IMR-90 (cell line): ENCODE results near the gene XRCC5. TPM values are rescaled to one million over a fixed set of nuclear protein-coding genes. Genes with fewer than 3 reads are reported as not detected.

Experiments
- ATAC-seq: fragments of 200-7000 bp; cut with Tn5 transposase; 2 replicates; pipeline ENCODE4 v1.9.1; 2020; ENCODE audit warnings: low read depth, mild to moderate bottlenecking, moderate library complexity
- BruUV-seq: library from RNA; stranded (reverse); fragments of 400-500 nt; replicated peaks from 2 replicates; lab custom pipeline; 2021; lab: Mats Ljungman, UMichigan
- CTCF ChIA-PET: fragments of 300-600 bp; formaldehyde crosslinking; extraction: SDS; loops from one replicate; lab custom pipeline; 2021; ENCODE audit warnings: antibody characterized with exemption; lab: Yijun Ruan, JAX
- POLR2A ChIA-PET: fragments of 300-600 bp; sonication (Branson Sonifier 250); formaldehyde crosslinking; loops from one replicate; lab custom pipeline; 2022; ENCODE audit warnings: antibody characterized with exemption; ENCODE audit not compliant: unreplicated experiment; lab: Charles Lee
- DNase-seq: peaks from one replicate; pipeline ENCODE4 v3.0.0; 2013
- H2AFZ ChIP-seq: replicated peaks from 2 replicates; pipeline ENCODE3; 2013; ENCODE audit warnings: low read length, mild to moderate bottlenecking; ENCODE audit not compliant: poor library complexity
- H2AK5ac ChIP-seq: 2 replicates; pipeline ENCODE4 v1.6.1; 2013; ENCODE audit warnings: low read depth, low read length, inconsistent platforms
- H2AK9ac ChIP-seq: replicated peaks from 2 replicates; pipeline ENCODE3; 2013; ENCODE audit warnings: mild to moderate bottlenecking, low read depth, low read length, moderate library complexity; ENCODE audit not compliant: poor library complexity
- H2BK120ac ChIP-seq: 2 replicates; pipeline ENCODE4 v1.6.1; 2013; ENCODE audit warnings: low read depth, low read length, inconsistent platforms
- H2BK15ac ChIP-seq: 3 replicates; pipeline ENCODE4 v1.6.1; 2013; ENCODE audit warnings: low read depth, low read length, inconsistent platforms
- H2BK20ac ChIP-seq: 2 replicates; pipeline ENCODE4 v1.6.1; 2013; ENCODE audit warnings: low read depth, mild to moderate bottlenecking, inconsistent platforms, low read length, moderate library complexity
- H2BK5ac ChIP-seq: 2 replicates; pipeline ENCODE4 v1.6.1; 2013; ENCODE audit warnings: mild to moderate bottlenecking, low read depth, low read length, inconsistent platforms; ENCODE audit not compliant: poor library complexity, severe bottlenecking
- H3K14ac ChIP-seq: replicated peaks from 2 replicates; pipeline ENCODE4 v1.6.1; 2013; ENCODE audit warnings: low read depth, low read length, inconsistent platforms
- H3K18ac ChIP-seq: 2 replicates; pipeline ENCODE4 v1.6.1; 2013; ENCODE audit warnings: low read depth, low read length, control low read depth
- H3K23ac ChIP-seq: 2 replicates; pipeline ENCODE4 v1.6.1; 2013; ENCODE audit warnings: low read depth, low read length, inconsistent platforms
- H3K27ac ChIP-seq: 2 replicates; pipeline ENCODE4 v1.5.1; 2013; ENCODE audit warnings: mild to moderate bottlenecking, control low read depth, low read length; ENCODE audit not compliant: insufficient read depth
- H3K27me3 ChIP-seq: 2 replicates; pipeline ENCODE4 v1.6.1; 2013; ENCODE audit warnings: low read length; ENCODE audit not compliant: control insufficient read depth, insufficient read depth
- H3K36me3 ChIP-seq: 2 replicates; pipeline ENCODE4 v1.6.1; 2013; ENCODE audit warnings: low read length, mixed read lengths; ENCODE audit not compliant: control insufficient read depth, insufficient read depth
- H3K4ac ChIP-seq: 2 replicates; pipeline ENCODE4 v1.6.1; 2013; ENCODE audit warnings: low read depth, low read length, inconsistent platforms
- H3K4me1 ChIP-seq: 2 replicates; pipeline ENCODE4 v1.6.1; 2013; ENCODE audit warnings: low read length, mixed read lengths; ENCODE audit not compliant: control insufficient read depth, insufficient read depth
- H3K4me2 ChIP-seq: 2 replicates; pipeline ENCODE4 v1.6.1; 2013; ENCODE audit warnings: low read depth, mild to moderate bottlenecking, control low read depth, low read length, moderate library complexity
- H3K4me3 ChIP-seq: 2 replicates; pipeline ENCODE4 v1.5.1; 2013; ENCODE audit warnings: low read depth, mild to moderate bottlenecking, control low read depth, low read length, moderate library complexity; ENCODE audit not compliant: insufficient read depth
- H3K56ac ChIP-seq: 2 replicates; pipeline ENCODE4 v1.6.1; 2013; ENCODE audit warnings: low read length, inconsistent platforms; ENCODE audit not compliant: insufficient read depth; ENCODE audit errors: extremely low read depth
- H3K79me1 ChIP-seq, 2 experiments: 2 replicates each; pipeline ENCODE4 v1.6.1; 2013; ENCODE audit warnings: low read length in 2 of 2, inconsistent platforms in 1 of 2, low read depth in 1 of 2
- H3K9ac ChIP-seq: 2 replicates; pipeline ENCODE4 v1.6.1; 2013; ENCODE audit warnings: low read depth, low read length, control low read depth
- H3K9me1 ChIP-seq: 2 replicates; pipeline ENCODE4 v1.6.1; 2013; ENCODE audit warnings: low read length, inconsistent platforms; ENCODE audit not compliant: insufficient read depth
- H3K9me3 ChIP-seq: 2 replicates; pipeline ENCODE4 v1.6.1; 2013; ENCODE audit warnings: low read length; ENCODE audit not compliant: control insufficient read depth, insufficient read depth
- H4K20me1 ChIP-seq: 2 replicates; pipeline ENCODE4 v1.6.1; 2013; ENCODE audit warnings: low read length, inconsistent platforms; ENCODE audit not compliant: insufficient read depth
- H4K5ac ChIP-seq: 2 replicates; pipeline ENCODE4 v1.6.1; 2013; ENCODE audit warnings: mild to moderate bottlenecking, low read depth, low read length, control low read depth
- H4K8ac ChIP-seq, 2 experiments: 2 replicates each; pipeline ENCODE4 v1.6.1; 2013; ENCODE audit warnings: low read depth in 2 of 2, low read length in 2 of 2, control low read depth in 1 of 2, inconsistent platforms in 1 of 2
- H4K91ac ChIP-seq: 2 replicates; pipeline ENCODE4 v1.6.1; 2013; ENCODE audit warnings: low read depth, low read length, inconsistent platforms; ENCODE audit not compliant: insufficient read depth
- CEBPB ChIP-seq: IDR thresholded peaks from 2 replicates; pipeline ENCODE4 v1.6.1; 2012; ENCODE audit warnings: low read depth, low read length, improper control_type of control experiment
- ELK1 ChIP-seq: fragments of 150-350 bp; IDR thresholded peaks from 2 replicates; pipeline ENCODE4 v1.6.1; 2016; ENCODE audit warnings: low read depth, mild to moderate bottlenecking, low read length, moderate library complexity, borderline replicate concordance
- MAFK ChIP-seq: IDR thresholded peaks from 2 replicates; pipeline ENCODE4 v1.6.1; 2012; ENCODE audit warnings: low read depth, low read length, improper control_type of control experiment
- MAZ ChIP-seq: IDR thresholded peaks from 2 replicates; pipeline ENCODE4 v1.6.1; 2012; ENCODE audit warnings: low read depth, mild to moderate bottlenecking, low read length, improper control_type of control experiment, moderate library complexity, borderline replicate concordance
- NFE2L2 ChIP-seq: fragments of 150-350 bp; IDR thresholded peaks from 2 replicates; pipeline ENCODE4 v1.6.1; 2016; ENCODE audit warnings: low read depth, mild to moderate bottlenecking, low read length
- RCOR1 ChIP-seq: IDR thresholded peaks from 2 replicates; pipeline ENCODE4 v1.6.1; 2012; ENCODE audit warnings: mild to moderate bottlenecking, low read length, improper control_type of control experiment; ENCODE audit not compliant: insufficient replicate concordance
- USF2 ChIP-seq: fragments of 150-350 bp; IDR thresholded peaks from 2 replicates; pipeline ENCODE4 v1.6.1; 2017; ENCODE audit warnings: mild to moderate bottlenecking, antibody characterized with exemption, low read length, low read depth
- WGBS, 2 experiments: methylation state at CpG; one replicate each; pipeline versions ENCODE4 v1.1.5 to v1.1.7; 2013; ENCODE audit warnings: missing lambda C conversion rate in 2 of 2; ENCODE audit not compliant: insufficient read length in 1 of 2; ENCODE audit errors: extremely low coverage in 2 of 2; 5-methylcytosine and 5-hydroxymethylcytosine counted together
- dilution Hi-C: fragments of 300-500 bp; cut with HindIII; formaldehyde crosslinking; loops from one replicate; pipeline ENCODE4 v1.14.3; 2018; ENCODE audit warnings: low sequenced_read_pairs; ENCODE audit not compliant: unreplicated experiment
- in situ Hi-C: fragments of 300-500 bp; cut with MboI; formaldehyde crosslinking; loops from 3 replicates; pipeline ENCODE4 v1.14.3; 2019; ENCODE audit warnings: low sequenced_read_pairs, inconsistent platforms, mixed read lengths
- intact Hi-C: fragments of 100-400 bp; cut with micrococcal nuclease; formaldehyde crosslinking; loops from 2 replicates; pipeline ENCODE4 v1.10.0; 2022
- polyA plus RNA-seq, 3 experiments: library from polyadenylated mRNA; depleted of rRNA; stranded (reverse); fragments of >200 nt; gene quantifications; 2 replicates each; pipeline ENCODE4 v1.2.3, GENCODE V29; 2012; ENCODE audit warnings: low replicate concordance in 1 of 3
- total RNA-seq: library from RNA; depleted of rRNA; stranded (reverse); fragments of >200 nt; gene quantifications from 2 replicates; pipeline ENCODE4 v1.2.3, GENCODE V29; 2012

XRCC5 gene
- total and polyA plus RNA-seq, 2 of the 4 experiments (the other 2 are of a cell fraction): 144 to 509 TPM

DNA sequence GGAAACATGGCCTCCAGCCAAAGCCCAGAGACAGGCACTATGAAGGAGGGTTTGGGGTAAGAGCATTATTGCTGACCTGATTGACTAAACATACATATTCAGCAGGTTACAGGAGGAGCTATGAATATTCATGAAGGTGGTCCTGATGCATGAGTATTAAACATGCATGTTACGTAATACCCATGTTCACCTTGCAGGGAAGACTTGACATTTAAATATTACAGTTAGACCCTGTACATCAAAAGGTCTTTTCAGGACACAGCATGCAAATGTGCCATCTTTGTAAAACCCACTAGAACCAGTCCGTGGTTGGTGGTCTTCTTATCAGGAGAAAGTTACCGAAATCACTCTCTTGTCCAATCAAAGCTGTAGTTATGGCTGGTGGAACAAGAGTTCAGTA lies 59.9 kb downstream of the XRCC5 start:
- no TSS peak for BruUV-seq
- intact Hi-C loops: no loop called here
- DNase-seq (no peak), ATAC-seq (no peak)
- Histone ChIP-seq H2BK120ac (no peak overlapping the region), H3K4me1 (no peaks in the 10 kb centered on the region), H2BK5ac (no peak overlapping the region), H3K9me3 (no peaks in the 10 kb centered on the region), H3K56ac (no peak overlapping the region), H3K14ac (no peak overlapping the region), H3K4me3 (no peak overlapping the region), H2AFZ (no peak overlapping the region), H3K23ac (no peak overlapping the region), H3K36me3 (peaks cover 31% of the 10 kb centered on the region), H3K18ac (no peak overlapping the region), H3K4ac (no peak overlapping the region), H3K4me2 (no peak overlapping the region), H4K5ac (no peak overlapping the region), H2BK20ac (no peak overlapping the region), H3K27ac (no peak overlapping the region), H2BK15ac (no peak overlapping the region), H3K79me1 (peaks cover 46 to 51% of the 10 kb centered on the region in 2 experiments), H3K27me3 (no peaks in the 10 kb centered on the region), H4K8ac (no peak overlapping the region), H2AK9ac (no peak overlapping the region), H4K20me1 (0 out of 2 replicates have a peak, but pooled peaks cover 3% of the 10 kb centered on the region), H3K9me1 (0 out of 2 replicates have a peak, but pooled peaks cover 7% of the 10 kb centered on the region), H4K91ac (no peak overlapping the region), H3K9ac (no peak overlapping the region), H2AK5ac (no peak overlapping the region)
- dilution Hi-C loops: no loop called here
- no peak for TF ChIP-seq MAFK
- TF ChIP-seq ELK1: no peak
- no peak for TF ChIP-seq MAZ
- peak; percentile 86 for TF ChIP-seq CEBPB
- no peak for TF ChIP-seq RCOR1
- TF ChIP-seq NFE2L2: no peak
- TF ChIP-seq USF2: no peak
- no CpG with 5 or more reads among the region's 3 CpGs for WGBS, 2 experiments
- ChIA-PET POLR2A (no interaction called here), CTCF (no interaction called here)
- in situ Hi-C loops: no loop called here
